GM10248 (cell line): Measurements from ENCODE around the gene KRT83.

ENCODE experiments used
- CTCF ChIA-PET: fragments of 300-600 bp; sonication (Branson Sonifier 250); formaldehyde crosslinking; extraction: SDS; loops from one replicate; lab custom pipeline; 2021; ENCODE audit warnings: antibody characterized with exemption; lab: Yijun Ruan, JAX
- POLR2A ChIA-PET: fragments of 350-650 bp; sonication (Branson Sonifier 250); formaldehyde crosslinking; extraction: SDS; loops from one replicate; lab custom pipeline; 2020; ENCODE audit warnings: antibody characterized with exemption; lab: Yijun Ruan, JAX
- DNase-seq: peaks from one replicate; pipeline ENCODE4 v3.0.0; 2012; ENCODE audit errors: extremely low spot score
- CTCF ChIP-seq: IDR thresholded peaks from 2 replicates; pipeline ENCODE4 v1.5.1; 2012; ENCODE audit warnings: mild to moderate bottlenecking, low read depth; ENCODE audit errors: extremely low read depth, missing control alignments, control extremely low read depth

The KRT83 gene

GRCh38 chr12:52284562-52285171, 36.5 kb downstream of the KRT83 start:
- TF ChIP-seq CTCF, result no peak
- no peak for DNase-seq
- POLR2A ChIA-PET, result no interaction called here
- CTCF ChIA-PET, result interaction anchor here (0.8 to 4.1 kb wide), 4 partner anchors 11 to 128 kb away, joined by 3 to 17 read pairs (median 4); no protein-coding TSS in a partner anchor

- DNase-seq, result no peak
- CTCF ChIA-PET, result interaction anchor here (0.9 to 5.5 kb wide), 6 partner anchors 9 to 59 kb away, joined by 3 to 89 read pairs (median 27); no protein-coding TSS in a partner anchor
- TF ChIP-seq CTCF, result no peak
- POLR2A ChIA-PET, result no interaction called here
Measured at GRCh38 chr12:52280796-52281560, 40.2 kb downstream of the KRT83 start.

GRCh38 chr12:52280319-52280795, 40.8 kb downstream of the KRT83 start:
- ChIA-PET POLR2A (no interaction called here), CTCF (interaction anchor here (1.3 to 5.5 kb wide), 7 partner anchors 8 to 70 kb away, joined by 3 to 89 read pairs (median 16); no protein-coding TSS in a partner anchor)
- no peak for DNase-seq
- TF ChIP-seq CTCF, result no peak

DNA sequence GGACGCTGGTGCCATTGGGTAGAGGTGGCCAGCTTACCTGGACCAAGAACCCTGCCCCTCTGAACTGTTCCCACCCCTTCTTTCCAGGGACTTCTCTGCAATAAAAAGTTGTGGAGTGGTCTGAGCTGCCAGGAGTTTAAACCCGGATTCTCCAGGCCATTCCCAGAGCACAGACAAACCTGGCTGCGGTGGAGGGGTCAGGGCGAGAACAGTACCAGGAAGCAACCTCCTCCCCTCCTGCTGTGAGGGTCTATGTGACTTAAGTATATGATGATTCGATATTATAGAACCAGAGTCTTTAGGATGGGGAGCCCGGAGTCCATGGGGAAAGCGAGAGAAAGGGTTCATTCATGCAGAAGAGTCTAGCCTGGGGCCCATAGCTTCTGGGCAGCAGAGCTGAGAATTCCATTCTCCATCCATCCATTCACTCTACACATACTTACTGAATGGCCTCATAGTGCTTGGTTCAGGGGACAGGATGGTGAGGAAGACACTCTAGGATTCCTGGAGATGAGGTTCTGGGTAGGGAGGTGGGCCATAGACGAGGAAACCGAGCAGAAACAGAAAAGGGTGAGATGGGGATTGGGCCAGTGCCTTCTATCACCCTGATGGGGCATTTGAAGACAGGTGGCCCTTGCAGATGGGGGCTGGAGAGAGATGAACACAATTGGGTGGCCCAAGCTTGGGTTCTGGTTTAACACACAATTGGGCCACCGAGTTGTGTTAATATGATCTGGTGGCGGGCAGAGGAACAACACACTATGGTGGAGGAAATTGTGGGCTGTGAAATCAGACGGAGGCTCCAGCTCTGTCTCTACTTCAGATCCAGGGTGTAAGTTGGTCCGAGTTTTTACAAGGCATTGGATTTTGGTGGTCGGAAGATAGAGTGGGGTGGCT, 41.5 kb downstream of the KRT83 start:
- ChIA-PET POLR2A (no interaction called here), CTCF (interaction anchor here (0.6 to 5.5 kb wide), 52 partner anchors 8 to 598 kb away, joined by 3 to 89 read pairs (median 5); no protein-coding TSS in a partner anchor)
- TF ChIP-seq CTCF, result no peak
- no peak for DNase-seq

- ChIA-PET CTCF (interaction anchor here (0.6 to 5.5 kb wide), 51 partner anchors 9 to 599 kb away, joined by 3 to 89 read pairs (median 5); no protein-coding TSS in a partner anchor), POLR2A (no interaction called here)
- peak; percentile 96 for TF ChIP-seq CTCF
- peak; percentile 90 for DNase-seq
Measured at GRCh38 chr12:52278575-52279421, 42.4 kb downstream of the KRT83 start.
